Astrocyte (in vitro differentiated cells and primary cell): Measurements from ENCODE around the gene SLC39A5.

Experiments
- CTCF ChIP-seq: IDR thresholded peaks from 2 replicates; pipeline ENCODE4 v1.5.1; 2011; ENCODE audit warnings: low read depth, mild to moderate bottlenecking, inconsistent platforms, low read length, moderate library complexity; ENCODE audit not compliant: insufficient read depth
- EZH2 ChIP-seq: IDR thresholded peaks from 2 replicates; pipeline ENCODE4 v1.6.1; 2012; ENCODE audit warnings: mild to moderate bottlenecking, low read length, inconsistent platforms; ENCODE audit not compliant: insufficient read depth

- no peak for TF ChIP-seq CTCF
- TF ChIP-seq EZH2 = no peak
Observed at GRCh38 chr12:56186957-56187356, 42.9 kb upstream of the SLC39A5 start.
